ENCODE results near the gene FBXL7.

DNA sequence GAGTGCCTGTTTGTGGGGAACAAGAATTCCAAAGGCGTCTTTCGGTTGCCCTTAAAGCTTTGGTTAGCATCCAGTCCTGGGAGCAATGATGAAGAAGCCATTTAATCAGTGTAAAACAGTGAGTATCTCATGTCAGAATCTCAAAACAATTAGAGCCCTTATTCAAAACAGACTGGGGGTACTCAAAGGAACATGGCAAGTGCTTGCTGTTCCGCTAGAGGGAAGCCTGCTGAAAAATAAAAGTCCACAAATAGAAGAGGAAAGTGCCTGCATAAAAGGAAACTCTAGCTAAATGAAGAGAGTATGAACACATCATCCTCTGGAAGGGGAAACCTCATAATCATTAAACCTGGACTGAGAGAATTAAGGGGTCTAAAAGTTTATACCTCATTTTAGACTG lies 26.4 kb downstream of the FBXL7 start:
- no peak for TF ChIP-seq EZH2 (IDR thresholded peaks at IDR 0.05; ENCODE audit: borderline replicate concordance, insufficient read depth, low read depth, low read length, poor library complexity, severe bottlenecking)
- TF ChIP-seq, protein P1, sequence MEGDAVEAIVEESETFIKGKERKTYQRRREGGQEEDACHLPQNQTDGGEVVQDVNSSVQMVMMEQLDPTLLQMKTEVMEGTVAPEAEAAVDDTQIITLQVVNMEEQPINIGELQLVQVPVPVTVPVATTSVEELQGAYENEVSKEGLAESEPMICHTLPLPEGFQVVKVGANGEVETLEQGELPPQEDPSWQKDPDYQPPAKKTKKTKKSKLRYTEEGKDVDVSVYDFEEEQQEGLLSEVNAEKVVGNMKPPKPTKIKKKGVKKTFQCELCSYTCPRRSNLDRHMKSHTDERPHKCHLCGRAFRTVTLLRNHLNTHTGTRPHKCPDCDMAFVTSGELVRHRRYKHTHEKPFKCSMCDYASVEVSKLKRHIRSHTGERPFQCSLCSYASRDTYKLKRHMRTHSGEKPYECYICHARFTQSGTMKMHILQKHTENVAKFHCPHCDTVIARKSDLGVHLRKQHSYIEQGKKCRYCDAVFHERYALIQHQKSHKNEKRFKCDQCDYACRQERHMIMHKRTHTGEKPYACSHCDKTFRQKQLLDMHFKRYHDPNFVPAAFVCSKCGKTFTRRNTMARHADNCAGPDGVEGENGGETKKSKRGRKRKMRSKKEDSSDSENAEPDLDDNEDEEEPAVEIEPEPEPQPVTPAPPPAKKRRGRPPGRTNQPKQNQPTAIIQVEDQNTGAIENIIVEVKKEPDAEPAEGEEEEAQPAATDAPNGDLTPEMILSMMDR (IDR thresholded peaks at IDR 0.05) = no peak

All from B cell (primary cell).